PC-3 (cell line): ENCODE measurements around the gene KRTAP10-10. TPM values are rescaled to one million over a fixed set of nuclear protein-coding genes. Genes with fewer than 3 reads are reported as not detected.

Experiments used
- ATAC-seq: fragments of 200-7000 bp; cut with Tn5 transposase; 2 replicates; pipeline ENCODE4 v1.9.1; 2020; ENCODE audit warnings: mild to moderate bottlenecking, moderate library complexity
- BruUV-seq: library from RNA; stranded (reverse); fragments of 400-500 nt; replicated peaks from 2 replicates; lab custom pipeline; 2021; lab: Mats Ljungman, UMichigan
- CTCF ChIA-PET: fragments of 300-600 bp; sonication (Branson Sonifier 250); formaldehyde crosslinking; loops from one replicate; lab custom pipeline; 2022; ENCODE audit warnings: antibody characterized with exemption; lab: Charles Lee
- POLR2A ChIA-PET: fragments of 300-600 bp; sonication (Branson Sonifier 250); formaldehyde crosslinking; loops from one replicate; lab custom pipeline; 2022; ENCODE audit warnings: antibody characterized with exemption; ENCODE audit not compliant: unreplicated experiment; lab: Charles Lee
- DNase-seq: peaks from one replicate; pipeline ENCODE4 v3.0.0-alpha.2; 2015
- H2AFZ ChIP-seq: fragments of 300-600 bp; sonication (generic); 2 replicates; pipeline ENCODE4 v1.6.0; 2016; ENCODE audit warnings: antibody characterized with exemption, low read length
- H3F3A ChIP-seq: fragments of 300-600 bp; sonication (generic); one replicate; pipeline ENCODE4 v1.6.0; 2017; ENCODE audit warnings: antibody characterized with exemption, low read length, control low read depth, mild to moderate bottlenecking; ENCODE audit not compliant: unreplicated experiment
- H3K27ac ChIP-seq: fragments of 300-600 bp; sonication (generic); 2 replicates; pipeline ENCODE4 v1.5.1; 2016; ENCODE audit warnings: mild to moderate bottlenecking, low read length
- H3K27me3 ChIP-seq: fragments of 300-600 bp; sonication (generic); 2 replicates; pipeline ENCODE4 v1.6.1; 2016; ENCODE audit warnings: low read length, mixed read lengths
- H3K36me3 ChIP-seq: fragments of 300-600 bp; sonication (generic); 2 replicates; pipeline ENCODE4 v1.6.1; 2016; ENCODE audit warnings: low read depth, mixed run types, low read length, mixed read lengths
- H3K4me1 ChIP-seq: fragments of 300-600 bp; sonication (generic); 2 replicates; pipeline ENCODE4 v1.5.1; 2016; ENCODE audit warnings: low read length; ENCODE audit not compliant: insufficient read depth
- H3K4me2 ChIP-seq: fragments of 300-600 bp; sonication (generic); 2 replicates; pipeline ENCODE4 v1.6.0; 2016; ENCODE audit warnings: low read length
- H3K4me3 ChIP-seq: fragments of 300-600 bp; sonication (generic); 2 replicates; pipeline ENCODE4 v1.5.1; 2016; ENCODE audit warnings: mild to moderate bottlenecking, low read length, mixed read lengths
- H3K79me2 ChIP-seq: fragments of 300-600 bp; sonication (generic); 2 replicates; pipeline ENCODE4 v1.6.1; 2017; ENCODE audit warnings: low read length, mixed read lengths
- H3K9ac ChIP-seq: fragments of 300-600 bp; sonication (generic); 2 replicates; pipeline ENCODE4 v1.6.0; 2016; ENCODE audit warnings: mild to moderate bottlenecking, low read length
- H3K9me2 ChIP-seq: fragments of 300-600 bp; sonication (generic); replicated peaks from 2 replicates; pipeline ENCODE4 v1.6.1; 2016; ENCODE audit warnings: mixed run types, low read length, mixed read lengths
- H3K9me3 ChIP-seq: fragments of 300-600 bp; sonication (generic); 2 replicates; pipeline ENCODE4 v1.6.1; 2016; ENCODE audit warnings: low read length, mixed read lengths
- H4K20me1 ChIP-seq: fragments of 300-600 bp; sonication (generic); 2 replicates; pipeline ENCODE4 v1.6.1; 2016; ENCODE audit warnings: low read length, mixed read lengths
- CTCF ChIP-seq: fragments of 300-600 bp; sonication (generic); conservative IDR thresholded peaks from 2 replicates; pipeline ENCODE4 v1.5.1; 2017; ENCODE audit warnings: antibody characterized with exemption, low read depth, mild to moderate bottlenecking, low read length
- EZH2 ChIP-seq: fragments of 300-600 bp; sonication (generic); IDR thresholded peaks from one replicate; pipeline ENCODE4 v1.6.1; 2017; ENCODE audit warnings: antibody characterized with exemption, mild to moderate bottlenecking, low read length; ENCODE audit not compliant: unreplicated experiment
- EZH2phosphoT487 ChIP-seq: fragments of 300-600 bp; sonication (generic); IDR thresholded peaks from 2 replicates; pipeline ENCODE4 v1.6.1; 2018; ENCODE audit warnings: mild to moderate bottlenecking, antibody characterized with exemption, low read length, borderline replicate concordance
- intact Hi-C: fragments of 100-400 bp; cut with micrococcal nuclease; formaldehyde crosslinking; loops from 2 replicates; pipeline ENCODE4 v1.9.0; 2023
- total RNA-seq: library from RNA; depleted of rRNA; stranded (reverse); fragments of >200 nt; gene quantifications from 2 replicates; pipeline ENCODE4 v1.2.3, GENCODE V29; 2014

KRTAP10-10 gene
- total RNA-seq, 1 experiment from 2014 or later, result not detected

- no peaks in the 10 kb centered on the region for H3K9me2 ChIP-seq
- H3K9me3 ChIP-seq, result no peaks in the 10 kb centered on the region
- DNase-seq (no peak), ATAC-seq (no peak)
- H3K9ac ChIP-seq, result no peak overlapping the region
- H3K79me2 ChIP-seq, result no peaks in the 10 kb centered on the region
- TF ChIP-seq CTCF, result no peak
- BruUV-seq, result no TSS peak
- H3F3A ChIP-seq, result no peaks in the 10 kb centered on the region
- H3K4me2 ChIP-seq, result no peak overlapping the region
- no peaks in the 10 kb centered on the region for H4K20me1 ChIP-seq
- no peaks in the 10 kb centered on the region for H3K4me1 ChIP-seq
- no peak overlapping the region for H3K4me3 ChIP-seq
- no peak overlapping the region for H2AFZ ChIP-seq
- ChIA-PET CTCF (no interaction called here), POLR2A (no interaction called here)
- H3K27ac ChIP-seq, result no peak overlapping the region
- intact Hi-C loops, result no loop called here
- H3K36me3 ChIP-seq, result no peaks in the 10 kb centered on the region
- no peaks in the 10 kb centered on the region for H3K27me3 ChIP-seq
These were observed 13.3 kb downstream of the KRTAP10-10 start for GRCh38 chr21:44650265-44650972.

GRCh38 chr21:44650973-44651675, 14.0 kb downstream of the KRTAP10-10 start:
- CTCF ChIA-PET, result no interaction called here
- Histone ChIP-seq H3K4me3 (no peak overlapping the region), H3K79me2 (no peaks in the 10 kb centered on the region), H3K27ac (no peak overlapping the region), H2AFZ (no peak overlapping the region), H3K36me3 (no peaks in the 10 kb centered on the region), H3K9me3 (no peaks in the 10 kb centered on the region), H3K9ac (no peak overlapping the region), H3K27me3 (no peaks in the 10 kb centered on the region), H3K4me2 (no peak overlapping the region), H4K20me1 (no peaks in the 10 kb centered on the region), H3F3A (no peaks in the 10 kb centered on the region), H3K4me1 (no peaks in the 10 kb centered on the region), H3K9me2 (no peaks in the 10 kb centered on the region)
- TF ChIP-seq EZH2 (no peak), CTCF (no peak), EZH2phosphoT487 (no peak)
- POLR2A ChIA-PET, result no interaction called here
- no TSS peak for BruUV-seq
- DNase-seq (no peak), ATAC-seq (no peak)
- intact Hi-C loops, result no loop called here

- no peak overlapping the region for H3K9ac ChIP-seq
- H3K4me2 ChIP-seq, result no peak overlapping the region
- 0 out of 2 replicates have a peak, but pooled peaks cover 5% of the 10 kb centered on the region for H3K9me3 ChIP-seq
- no peak overlapping the region for H3K27ac ChIP-seq
- no peaks in the 10 kb centered on the region for H3F3A ChIP-seq
- H4K20me1 ChIP-seq, result no peaks in the 10 kb centered on the region
- no peaks in the 10 kb centered on the region for H3K79me2 ChIP-seq
- TF ChIP-seq CTCF (no peak), EZH2 (no peak), EZH2phosphoT487 (no peak)
- no peaks in the 10 kb centered on the region for H3K4me1 ChIP-seq
- ChIA-PET CTCF (no interaction called here), POLR2A (no interaction called here)
- DNase-seq (no peak), ATAC-seq (no peak)
- no peaks in the 10 kb centered on the region for H3K36me3 ChIP-seq
- no peaks in the 10 kb centered on the region for H3K27me3 ChIP-seq
- H3K4me3 ChIP-seq, result no peak overlapping the region
- intact Hi-C loops, result no loop called here
- no peaks in the 10 kb centered on the region for H3K9me2 ChIP-seq
- no TSS peak for BruUV-seq
- no peak overlapping the region for H2AFZ ChIP-seq
These were observed 16.0 kb downstream of the KRTAP10-10 start for GRCh38 chr21:44653123-44653522.
